Lung (tissue), 12 donors: ENCODE results near the gene PCIF1. TPM values are rescaled to one million over a fixed set of nuclear protein-coding genes. Genes with fewer than 3 reads are reported as not detected.

Experiments
- ATAC-seq: fragments of 200-7000 bp; cut with Tn5 transposase; one replicate; pipeline ENCODE4 v1.9.1; 2020; ENCODE audit warnings: moderate number of reproducible peaks; ENCODE audit not compliant: insufficient read depth, low FRiP score
- DNase-seq, 3 donors: peaks; one replicate each; pipeline ENCODE4 v3.0.0-alpha.2; 2013 to 2017
- H3K27ac ChIP-seq, 2 donors: one replicate each; pipeline ENCODE4 v1.5.1; 2013; ENCODE audit warnings: mild to moderate bottlenecking in 2 of 2, moderate library complexity in 2 of 2, control low read depth in 1 of 2, inconsistent platforms in 1 of 2, low read depth in 1 of 2, low read length in 1 of 2
- H3K27me3 ChIP-seq, 3 donors: one replicate each; pipeline ENCODE4 v1.5.1; 2013; ENCODE audit warnings: low read length in 2 of 3; ENCODE audit not compliant: control insufficient read depth in 3 of 3, insufficient read depth in 3 of 3
- H3K36me3 ChIP-seq, 4 donors: one replicate each; pipeline ENCODE4 v1.5.1; 2013; ENCODE audit warnings: low read length in 4 of 4, mild to moderate bottlenecking in 1 of 4, moderate library complexity in 1 of 4; ENCODE audit not compliant: control insufficient read depth in 4 of 4, insufficient read depth in 4 of 4
- H3K4me1 ChIP-seq, 5 donors: one replicate each; pipeline ENCODE4 v1.5.1; 2013; ENCODE audit warnings: low read length in 5 of 5, mild to moderate bottlenecking in 2 of 5, moderate library complexity in 1 of 5; ENCODE audit not compliant: control insufficient read depth in 5 of 5, insufficient read depth in 5 of 5
- H3K4me3 ChIP-seq: one replicate; pipeline ENCODE4 v1.5.1; 2013; ENCODE audit warnings: mild to moderate bottlenecking, control low read depth, moderate library complexity
- H3K9ac ChIP-seq, 2 donors: one replicate each; pipeline ENCODE4 v1.5.1; 2013; ENCODE audit warnings: low read length in 2 of 2, control low read depth in 1 of 2; ENCODE audit not compliant: insufficient read depth in 1 of 2
- H3K9me3 ChIP-seq, 4 donors: one replicate each; pipeline ENCODE4 v1.5.1; 2013; ENCODE audit warnings: low read length in 3 of 4, mild to moderate bottlenecking in 1 of 4, moderate library complexity in 1 of 4; ENCODE audit not compliant: control insufficient read depth in 4 of 4, insufficient read depth in 3 of 4
- WGBS, 2 donors: extraction: QIAGEN DNeasy Blood & Tissue Kit; methylation state at CpG; one replicate each; pipeline ENCODE4 v1.1.7; 2013; 5-methylcytosine and 5-hydroxymethylcytosine counted together
- polyA plus RNA-seq, 2 donors: library from polyadenylated mRNA; stranded (reverse); fragments of 200-250 nt; gene quantifications; one replicate each; pipeline ENCODE4 v1.2.1, GENCODE V29; 2013
- total RNA-seq, 2 donors: library from RNA; depleted of rRNA in 1 of 2; stranded (reverse); fragments of >200 nt in 1 of 2; gene quantifications; one replicate each; pipeline ENCODE4 v1.2.1, GENCODE V29; 2014 to 2021
- TF ChIP-seq, protein P1 (sequence below): IDR thresholded peaks from 2 replicates; pipeline ENCODE4 v1.5.1; 2012; ENCODE audit warnings: mild to moderate bottlenecking; ENCODE audit errors: control extremely low read depth, extremely low read depth
- donor health status: control.
- donor health status: control.
- donor health status: Bipolar disorder and iron deficiency.
- donor health status: healthy.
- donor health status: DM: yes; HTN: yes; CAD: no.

Gene PCIF1
- total and polyA plus RNA-seq, 4 donors = 27.7 to 48.1 (median 32.0) TPM

DNA sequence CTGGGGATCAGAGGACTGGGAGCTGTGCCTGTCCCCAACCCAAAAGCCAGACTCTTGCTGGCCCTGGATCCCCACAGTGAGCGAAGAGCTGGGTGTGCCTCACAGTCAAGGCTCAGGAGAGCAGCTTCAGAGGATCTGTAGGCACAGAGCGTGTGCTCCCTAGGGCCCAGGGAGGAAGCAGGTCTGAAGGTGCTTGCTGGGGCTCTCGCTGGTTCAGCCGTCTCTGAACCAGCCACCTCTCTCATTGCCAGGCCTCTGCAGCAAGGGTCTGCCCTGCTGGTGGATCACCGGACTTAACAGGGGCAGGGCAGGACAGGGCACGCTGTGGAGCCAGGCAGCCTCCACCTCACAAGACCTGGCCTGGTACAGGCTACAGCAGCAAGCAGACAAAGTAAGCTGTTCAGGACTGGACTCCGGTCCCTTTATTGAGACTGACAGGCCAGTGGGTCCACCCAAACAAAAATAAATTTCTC lies 13.8 kb downstream of the PCIF1 start:
- TF ChIP-seq, protein P1, sequence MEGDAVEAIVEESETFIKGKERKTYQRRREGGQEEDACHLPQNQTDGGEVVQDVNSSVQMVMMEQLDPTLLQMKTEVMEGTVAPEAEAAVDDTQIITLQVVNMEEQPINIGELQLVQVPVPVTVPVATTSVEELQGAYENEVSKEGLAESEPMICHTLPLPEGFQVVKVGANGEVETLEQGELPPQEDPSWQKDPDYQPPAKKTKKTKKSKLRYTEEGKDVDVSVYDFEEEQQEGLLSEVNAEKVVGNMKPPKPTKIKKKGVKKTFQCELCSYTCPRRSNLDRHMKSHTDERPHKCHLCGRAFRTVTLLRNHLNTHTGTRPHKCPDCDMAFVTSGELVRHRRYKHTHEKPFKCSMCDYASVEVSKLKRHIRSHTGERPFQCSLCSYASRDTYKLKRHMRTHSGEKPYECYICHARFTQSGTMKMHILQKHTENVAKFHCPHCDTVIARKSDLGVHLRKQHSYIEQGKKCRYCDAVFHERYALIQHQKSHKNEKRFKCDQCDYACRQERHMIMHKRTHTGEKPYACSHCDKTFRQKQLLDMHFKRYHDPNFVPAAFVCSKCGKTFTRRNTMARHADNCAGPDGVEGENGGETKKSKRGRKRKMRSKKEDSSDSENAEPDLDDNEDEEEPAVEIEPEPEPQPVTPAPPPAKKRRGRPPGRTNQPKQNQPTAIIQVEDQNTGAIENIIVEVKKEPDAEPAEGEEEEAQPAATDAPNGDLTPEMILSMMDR = no peak
- no peak for ATAC-seq

DNA sequence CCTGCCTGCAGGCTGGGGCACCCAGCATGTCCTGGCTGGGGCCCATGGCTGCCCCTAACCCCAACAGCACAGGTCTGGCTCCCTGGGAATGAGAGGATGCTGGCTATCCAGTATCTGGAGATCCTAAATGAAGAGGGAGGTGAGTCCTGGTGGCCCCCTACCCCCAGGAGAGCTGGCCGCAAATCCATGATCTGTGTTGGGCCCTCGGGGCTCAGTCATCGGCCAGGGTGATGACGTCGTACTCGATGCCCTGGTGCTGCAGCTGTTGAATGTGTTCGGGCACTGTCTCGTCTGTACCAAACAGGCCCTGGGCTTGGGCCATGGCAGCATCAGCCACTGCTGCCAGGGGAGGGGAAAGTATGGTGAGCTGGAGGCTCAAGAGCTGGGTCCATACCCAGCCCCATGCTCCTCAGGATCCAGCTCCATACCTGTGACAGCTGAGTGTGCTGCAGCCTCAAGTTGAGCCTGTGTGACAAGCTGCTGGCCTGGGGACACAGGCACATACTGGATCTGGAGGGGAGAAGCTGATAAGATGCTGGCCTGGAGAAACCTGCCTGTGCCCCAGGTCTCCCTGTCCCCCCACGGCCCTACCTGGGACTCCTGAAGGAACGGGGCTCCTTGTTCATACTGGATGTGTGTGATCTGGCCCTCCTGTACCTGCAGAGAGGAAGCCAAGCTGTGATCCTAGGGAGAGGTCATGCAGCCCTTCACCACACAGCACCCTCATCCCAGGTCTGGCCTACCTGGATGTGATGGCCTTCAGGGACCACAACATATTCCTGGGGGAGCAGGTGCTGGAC lies 14.5 kb downstream of the PCIF1 start:
- Histone ChIP-seq H3K27me3 (no peaks in the 10 kb centered on the region), H3K4me1 (peaks cover 0 to 2% (median 0%) of the 10 kb centered on the region in 5 donors), H3K9me3 (no peaks in the 10 kb centered on the region), H3K9ac (no peak overlapping the region), H3K27ac (no peak overlapping the region), H3K36me3 (peaks cover 13 to 88% (median 69%) of the 10 kb centered on the region in 4 donors), H3K4me3 (no peak overlapping the region)
- WGBS, 2 donors = 79 to 86% methylated on average over 10 of the region's 10 CpGs
- no peak for DNase-seq
- ATAC-seq = no peak
- TF ChIP-seq, protein P1 = no peak

More for the DNA sequence above, 13.8 kb downstream of the PCIF1 start:
- no peak for DNase-seq
- H3K4me1 ChIP-seq = peaks cover 0 to 2% (median 0%) of the 10 kb centered on the region in 5 donors
- 80 to 91% methylated on average over 7 of the region's 7 CpGs for WGBS, 2 donors
- H3K9ac ChIP-seq = no peak overlapping the region
- no peaks in the 10 kb centered on the region for H3K9me3 ChIP-seq
- H3K4me3 ChIP-seq = no peak overlapping the region
- H3K27me3 ChIP-seq = no peaks in the 10 kb centered on the region
- no peak overlapping the region for H3K27ac ChIP-seq
- peaks cover 17 to 89% (median 72%) of the 10 kb centered on the region in 4 donors for H3K36me3 ChIP-seq

DNA sequence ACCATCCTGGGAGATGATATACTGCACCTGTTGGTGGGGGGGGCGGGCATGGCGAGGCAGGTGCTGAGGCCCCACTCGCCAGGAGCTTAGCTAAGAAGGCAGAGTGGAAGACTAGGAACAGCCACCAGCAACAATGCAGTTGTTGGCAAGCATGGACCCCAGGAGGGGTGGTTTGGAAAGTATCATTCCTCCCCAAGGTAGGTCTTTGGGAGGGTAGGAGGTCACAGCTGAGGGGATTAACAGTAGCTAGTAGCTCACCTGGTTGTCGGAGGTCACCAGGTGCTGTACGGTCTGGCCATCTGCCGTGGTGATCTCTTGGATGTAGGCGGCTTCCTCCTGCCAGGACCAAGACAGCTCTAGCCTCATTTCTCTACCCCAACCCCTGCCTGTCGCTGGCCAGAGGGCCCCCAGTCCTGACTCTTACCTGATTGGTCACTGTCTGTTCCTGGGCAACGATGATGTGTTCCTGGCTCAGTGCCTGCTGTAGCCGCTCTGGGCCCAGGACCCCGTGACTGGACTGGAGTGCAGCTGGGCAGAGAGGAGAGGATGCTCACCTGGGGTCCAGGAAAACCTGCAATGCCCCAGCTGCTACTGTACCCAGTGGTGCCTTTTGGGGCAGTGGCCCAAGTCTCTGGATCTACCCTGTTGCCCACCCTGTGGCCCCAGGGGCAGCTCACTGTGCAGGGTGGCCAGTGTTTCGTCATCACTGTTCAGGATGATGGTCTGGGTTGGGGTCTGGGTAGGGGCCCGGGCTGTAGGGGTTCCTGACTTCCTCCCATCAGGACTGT lies 15.3 kb downstream of the PCIF1 start:
- 85 to 91% methylated on average over 13 of the region's 13 CpGs for WGBS, 2 donors
- Histone ChIP-seq H3K27me3 (no peaks in the 10 kb centered on the region), H3K4me3 (no peak overlapping the region), H3K9ac (no peak overlapping the region), H3K4me1 (peaks cover 0 to 2% (median 0%) of the 10 kb centered on the region in 5 donors), H3K27ac (no peak overlapping the region), H3K36me3 (peaks cover 10 to 84% (median 63%) of the 10 kb centered on the region in 4 donors), H3K9me3 (no peaks in the 10 kb centered on the region)
- DNase-seq = no peak
- TF ChIP-seq, protein P1 = no peak
- no peak for ATAC-seq
